ENCODE measurements around the gene MED7. TPM values are rescaled to one million over a fixed set of nuclear protein-coding genes. Genes with fewer than 3 reads are reported as not detected.

The MED7 gene
- total RNA-seq, 1 experiment from 2014 or later: 14.7 TPM

- no peaks in the 10 kb centered on the region for H3K36me3 Mint-ChIP-seq (ENCODE audit: insufficient read depth, unreplicated experiment)
Observed at GRCh38 chr5:157164521-157164920, 21.9 kb upstream of the MED7 start.

GRCh38 chr5:157162919-157163510, 20.4 kb upstream of the MED7 start:
- intact Hi-C loops (cut with micrococcal nuclease): no loop called here
- no peak for TF ChIP-seq CTCF (IDR thresholded peaks at IDR 0.05; ENCODE audit: unreplicated experiment)

More at GRCh38 chr5:157164521-157164920, 21.9 kb upstream of the MED7 start:
- Mint-ChIP-seq H3K4me3 (ENCODE audit: unreplicated experiment) (no peak overlapping the region), H3K27me3 (ENCODE audit: insufficient read depth, unreplicated experiment) (peaks cover 15% of the 10 kb centered on the region), H3K27ac (ENCODE audit: low read depth, unreplicated experiment) (no peak overlapping the region), H3K4me1 (ENCODE audit: insufficient read depth, unreplicated experiment) (no peaks in the 10 kb centered on the region), H3K9me3 (ENCODE audit: unreplicated experiment) (no peaks in the 10 kb centered on the region)
- no peak for DNase-seq (ENCODE audit: unreplicated experiment)
- intact Hi-C loops (cut with micrococcal nuclease): no loop called here
- ChIA-PET POLR2A (interaction anchor here (0.7 kb wide), 1 partner anchor 12 kb away, joined by 3 read pairs; no protein-coding TSS in a partner anchor), CTCF (no interaction called here)
- TF ChIP-seq CTCF (IDR thresholded peaks at IDR 0.05; ENCODE audit: unreplicated experiment): no peak
- no TSS peak for BruUV-seq (replicated peaks)

GRCh38 chr5:157161996-157162395, 19.3 kb upstream of the MED7 start:
- POLR2A ChIA-PET: no interaction called here
- Mint-ChIP-seq H3K27me3 (ENCODE audit: insufficient read depth, unreplicated experiment) (peaks cover 15% of the 10 kb centered on the region), H3K27ac (ENCODE audit: low read depth, unreplicated experiment) (no peak overlapping the region), H3K36me3 (ENCODE audit: insufficient read depth, unreplicated experiment) (no peaks in the 10 kb centered on the region), H3K4me1 (ENCODE audit: insufficient read depth, unreplicated experiment) (no peaks in the 10 kb centered on the region), H3K9me3 (ENCODE audit: unreplicated experiment) (no peaks in the 10 kb centered on the region), H3K4me3 (ENCODE audit: unreplicated experiment) (no peak overlapping the region)
- CTCF ChIA-PET: interaction anchor here (2.1 to 3.1 kb wide), 3 partner anchors 13 to 166 kb away, joined by 5 to 20 read pairs (median 10); no protein-coding TSS in a partner anchor
- intact Hi-C loops (cut with micrococcal nuclease): no loop called here
- no TSS peak for BruUV-seq (replicated peaks)
- TF ChIP-seq CTCF (IDR thresholded peaks at IDR 0.05; ENCODE audit: unreplicated experiment): no peak
- DNase-seq (ENCODE audit: unreplicated experiment): no peak

More at GRCh38 chr5:157162919-157163510, 20.4 kb upstream of the MED7 start:
- no peaks in the 10 kb centered on the region for H3K4me1 Mint-ChIP-seq (ENCODE audit: insufficient read depth, unreplicated experiment)
- no peak for DNase-seq (ENCODE audit: unreplicated experiment)
- peaks cover 15% of the 10 kb centered on the region for H3K27me3 Mint-ChIP-seq (ENCODE audit: insufficient read depth, unreplicated experiment)
- H3K27ac Mint-ChIP-seq (ENCODE audit: low read depth, unreplicated experiment): no peak overlapping the region
- H3K9me3 Mint-ChIP-seq (ENCODE audit: unreplicated experiment): no peaks in the 10 kb centered on the region
- H3K36me3 Mint-ChIP-seq (ENCODE audit: insufficient read depth, unreplicated experiment): no peaks in the 10 kb centered on the region
- no TSS peak for BruUV-seq (replicated peaks)
- POLR2A ChIA-PET: interaction anchor here (0.6 kb wide), 1 partner anchor 20 kb away, joined by 3 read pairs; the partner anchor contains the start of gene MED7
- CTCF ChIA-PET: interaction anchor here (0.6 to 3.1 kb wide), 4 partner anchors 12 to 165 kb away, joined by 3 to 10 read pairs (median 6); no protein-coding TSS in a partner anchor
- no peak overlapping the region for H3K4me3 Mint-ChIP-seq (ENCODE audit: unreplicated experiment)

- CTCF ChIA-PET: no interaction called here
- no peak for TF ChIP-seq CTCF (IDR thresholded peaks at IDR 0.05; ENCODE audit: unreplicated experiment)
- BruUV-seq (replicated peaks): no TSS peak
- no peak overlapping the region for H3K27ac Mint-ChIP-seq (ENCODE audit: low read depth, unreplicated experiment)
- peaks cover 12% of the 10 kb centered on the region for H3K9me3 Mint-ChIP-seq (ENCODE audit: unreplicated experiment)
- DNase-seq (ENCODE audit: unreplicated experiment): no peak
- intact Hi-C loops (cut with micrococcal nuclease): no loop called here
- no peak overlapping the region for H3K4me3 Mint-ChIP-seq (ENCODE audit: unreplicated experiment)
- H3K4me1 Mint-ChIP-seq (ENCODE audit: insufficient read depth, unreplicated experiment): no peaks in the 10 kb centered on the region
- POLR2A ChIA-PET: no interaction called here
- no peaks in the 10 kb centered on the region for H3K27me3 Mint-ChIP-seq (ENCODE audit: insufficient read depth, unreplicated experiment)
- H3K36me3 Mint-ChIP-seq (ENCODE audit: insufficient read depth, unreplicated experiment): no peaks in the 10 kb centered on the region
Observed at GRCh38 chr5:157160001-157160400, 17.3 kb upstream of the MED7 start.
